ENCODE data around the gene CERS2.
"Not testable (repeated sequence)": the region's sequence is repeated elsewhere in the genome, so short reads cannot be mapped to it uniquely, and the experiment has no call there.

CERS2 gene

DNA sequence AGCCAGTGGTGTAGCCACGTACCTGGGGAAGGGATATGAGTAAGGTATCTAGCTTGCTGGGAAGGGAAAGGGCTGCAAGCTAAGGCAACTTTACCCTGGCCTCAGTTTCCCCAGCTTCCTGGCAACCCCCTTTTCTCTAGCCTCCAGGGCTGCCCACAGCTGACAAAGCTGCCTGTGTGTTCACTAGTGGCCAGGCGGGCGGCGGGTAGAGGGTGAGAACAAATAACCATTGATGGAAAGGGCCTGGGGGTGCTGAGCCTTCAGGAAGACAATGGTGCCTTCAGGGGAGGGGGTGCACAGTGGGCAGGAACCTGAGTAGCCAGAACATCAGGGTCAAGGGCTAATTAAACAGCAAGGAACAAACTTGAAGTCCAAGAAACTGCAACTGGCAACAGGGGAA, 6.1 kb downstream of the CERS2 start:
- DNase-seq, result no peak

GRCh38 chr1:150967936-150968335, 6.7 kb downstream of the CERS2 start:
- DNase-seq, result no peak

DNA sequence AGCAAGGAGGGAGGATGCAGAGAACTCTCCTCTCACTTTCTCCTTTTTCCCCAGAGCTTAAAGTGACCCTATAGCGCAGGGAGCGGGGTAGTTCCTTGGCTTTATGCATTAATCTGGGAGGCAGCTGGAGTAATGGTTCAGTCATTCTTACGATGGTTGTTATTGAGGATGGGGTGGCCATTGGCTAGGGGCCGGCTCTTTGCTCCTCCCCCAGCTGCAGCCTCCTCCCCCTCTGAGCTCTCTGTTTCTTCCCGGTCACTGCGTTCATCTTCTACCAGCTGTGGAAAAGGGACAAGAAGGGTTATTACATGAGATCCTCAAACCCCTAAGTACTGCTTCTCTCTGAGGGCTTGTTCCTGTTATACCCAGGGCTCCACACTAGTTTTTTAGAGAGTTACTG, 8.6 kb downstream of the CERS2 start:
- no peak for DNase-seq

DNA sequence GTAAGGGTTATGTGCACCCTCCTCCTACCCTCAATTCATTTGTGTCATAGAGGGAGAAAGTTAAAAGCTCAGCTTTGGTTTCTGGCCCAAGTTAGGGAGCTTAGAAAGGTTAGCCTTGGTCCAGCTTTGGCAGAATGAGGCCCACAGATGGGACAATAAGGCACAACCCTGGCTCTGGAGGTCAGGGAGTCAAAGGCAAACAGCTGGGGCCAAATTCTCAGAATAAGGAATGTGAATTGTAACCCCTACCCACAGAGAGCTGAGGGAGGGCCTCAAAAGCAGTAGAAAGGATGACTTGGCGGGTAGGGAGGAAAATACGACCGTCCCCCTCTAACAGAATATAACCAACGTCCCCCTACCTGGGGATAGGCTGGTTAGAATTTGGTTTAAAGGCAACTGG, 9.0 kb downstream of the CERS2 start:
- no peak for DNase-seq

- no peak for DNase-seq
These were observed 10.5 kb downstream of the CERS2 start for GRCh38 chr1:150964164-150964489.

GRCh38 chr1:150963321-150964163, 11.1 kb downstream of the CERS2 start:
- no peak for DNase-seq

DNA sequence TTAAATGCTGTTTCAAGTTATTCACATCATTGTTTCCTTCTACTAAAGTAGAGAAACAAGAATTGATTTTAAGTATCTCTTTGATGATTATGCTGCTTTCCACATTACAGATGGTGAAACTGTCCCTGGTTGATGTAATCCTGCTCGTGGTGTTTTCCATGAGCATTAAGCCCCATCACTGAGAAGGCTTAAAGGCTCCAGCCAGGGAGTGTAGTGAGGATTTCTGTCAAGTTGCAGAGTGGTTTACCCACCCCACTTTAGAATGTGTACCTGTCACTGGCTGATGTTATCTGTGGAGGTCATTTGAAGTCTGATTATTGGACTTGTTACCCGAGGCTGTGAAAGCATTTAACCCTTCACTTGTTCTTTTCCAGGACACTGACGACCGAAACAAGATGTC, 12.9 kb downstream of the CERS2 start:
- DNase-seq, result no peak

DNA sequence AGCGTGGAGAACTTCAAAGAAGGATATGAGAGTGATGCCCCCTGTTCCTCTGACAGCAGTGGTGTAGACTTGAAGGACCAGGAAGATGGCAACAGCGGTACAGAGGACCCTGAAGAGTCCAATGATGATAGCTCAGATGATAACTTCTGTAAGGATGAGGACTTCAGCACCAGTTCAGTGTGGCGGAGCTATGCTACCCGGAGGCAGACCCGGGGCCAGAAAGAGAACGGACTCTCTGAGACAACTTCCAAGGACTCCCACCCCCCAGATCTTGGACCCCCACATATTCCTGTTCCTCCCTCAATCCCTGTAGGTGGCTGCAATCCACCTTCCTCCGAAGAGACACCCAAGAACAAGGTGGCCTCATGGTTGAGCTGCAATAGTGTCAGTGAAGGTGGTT, 14.0 kb downstream of the CERS2 start:
- DNase-seq, result no peak

GRCh38 chr1:150957666-150958065, 17.0 kb downstream of the CERS2 start:
- no peak for DNase-seq

GRCh38 chr1:150955280-150955679, 19.4 kb downstream of the CERS2 start:
- DNase-seq, result no peak

- DNase-seq, result no peak
These were observed 19.9 kb downstream of the CERS2 start for GRCh38 chr1:150954708-150955107.

GRCh38 chr1:150944856-150945255, 29.8 kb downstream of the CERS2 start:
- no peak for DNase-seq

DNA sequence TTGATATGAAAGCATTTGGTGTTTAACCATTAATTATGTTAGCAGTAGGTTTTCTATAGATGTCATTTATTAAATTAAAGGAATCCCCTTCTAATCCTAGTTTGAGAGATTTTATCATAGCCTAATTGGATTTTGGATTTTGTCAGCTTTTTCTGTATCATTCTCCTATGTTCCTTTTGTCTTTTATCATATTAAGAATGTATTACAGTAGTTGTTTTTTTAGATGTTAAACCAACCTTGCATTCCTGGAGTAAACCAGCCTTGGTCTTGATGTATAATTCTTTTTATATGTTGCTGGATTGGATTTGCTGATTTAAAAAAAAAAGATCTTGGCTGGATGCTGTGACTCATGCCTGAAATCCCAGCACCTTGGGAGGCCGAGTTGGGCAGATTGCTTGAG, 42.9 kb downstream of the CERS2 start:
- DNase-seq, result no peak

DNA sequence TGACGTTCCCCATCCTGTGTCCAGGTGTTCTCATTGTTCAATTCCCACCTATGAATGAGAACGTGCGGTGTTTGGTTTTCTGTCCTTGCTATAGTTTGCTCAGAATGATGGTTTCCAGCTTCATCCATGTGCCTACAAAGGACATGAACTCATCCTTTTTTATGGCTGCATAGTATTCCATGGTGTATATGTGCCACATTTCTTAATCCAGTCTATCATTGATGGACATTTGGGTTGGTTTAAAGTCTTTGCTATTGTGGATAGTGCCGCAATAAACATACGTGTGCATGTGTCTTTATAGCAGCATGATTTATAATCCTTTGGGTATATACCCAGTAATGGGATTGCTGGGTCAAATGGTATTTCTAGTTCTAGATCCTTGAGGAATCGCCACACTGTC, 45.9 kb downstream of the CERS2 start:
- DNase-seq, result not testable (repeated sequence)

- DNase-seq, result no peak
These were observed 46.3 kb downstream of the CERS2 start for GRCh38 chr1:150928286-150928685.

- peak; percentile 51 for DNase-seq
These were observed 47.0 kb downstream of the CERS2 start for GRCh38 chr1:150927624-150928023.

GRCh38 chr1:150926097-150926741, 48.4 kb downstream of the CERS2 start, which contains the start of gene SETDB1:
Gene SETDB1, plus strand, starts transcription at chr1:150926363. Its CDS starts 1,352 bp downstream, at chr1:150927715.
- DNase-seq, result peak; percentile 98

- no peak for DNase-seq
These were observed 49.6 kb downstream of the CERS2 start for GRCh38 chr1:150925080-150925479.

DNA sequence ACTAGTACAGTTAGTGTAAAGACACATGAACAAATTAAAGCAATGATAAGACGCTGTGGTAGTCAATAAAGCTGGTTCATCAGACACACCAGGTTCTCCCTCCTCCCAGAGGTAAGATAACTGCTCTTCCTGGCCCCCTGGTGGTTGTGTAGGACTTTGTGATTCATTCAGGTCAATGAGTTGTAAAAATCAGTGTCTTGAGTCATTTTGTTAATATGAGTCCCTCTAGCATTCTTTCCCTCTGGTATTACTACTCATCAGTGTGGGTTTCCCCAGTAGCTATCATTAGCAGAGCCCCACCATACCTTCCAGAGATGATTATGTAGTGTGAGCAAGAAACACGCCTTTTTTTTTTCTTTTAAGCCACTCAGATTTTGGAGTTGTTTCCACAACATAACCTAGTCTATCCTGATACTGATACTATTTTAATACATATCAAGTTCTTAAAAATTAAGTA, 52.1 kb downstream of the CERS2 start:
- DNase-seq, result peak; percentile 83

- no peak for DNase-seq
These were observed 57.2 kb downstream of the CERS2 start for GRCh38 chr1:150917387-150917786.
